ENCODE data around the gene INAFM2.

Gene INAFM2

GRCh38 chr15:40320931-40321371 is 2.5 kb upstream of the INAFM2 start (continued):
- TF ChIP-seq ZBTB7A (tag by site-specific recombination; IDR thresholded peaks at IDR 0.05; ENCODE audit: low read depth) = no peak
- TF ChIP-seq ZNF670 (tag by site-specific recombination; IDR thresholded peaks at IDR 0.05; ENCODE audit: low read depth) = no peak
- no peak for TF ChIP-seq HOXC10 (CRISPR knock-in tag; IDR thresholded peaks at IDR 0.05)
- TF ChIP-seq ZSCAN30 (tag by site-specific recombination; IDR thresholded peaks at IDR 0.05) = peak; percentile 47; the same call in 1 of the 2 replicates
- TF ChIP-seq ZNF514 (tag by site-specific recombination; IDR thresholded peaks at IDR 0.05) = no peak
- TF ChIP-seq ZNF518A (tag by site-specific recombination; conservative IDR thresholded peaks at IDR 0.05; ENCODE audit: low read depth) = no peak
- TF ChIP-seq ZNF677 (tag by site-specific recombination; IDR thresholded peaks at IDR 0.05) = no peak
- TF ChIP-seq ZBTB17 (tag by site-specific recombination; IDR thresholded peaks at IDR 0.05) = peak; percentile 68
- no peak for TF ChIP-seq ZNF223 (tag by site-specific recombination; IDR thresholded peaks at IDR 0.05)
- TF ChIP-seq IKZF3 (tag by site-specific recombination; IDR thresholded peaks at IDR 0.05) = 0 out of 2 replicates have a peak, but pooled peaks have one; percentile 44
- no peak for TF ChIP-seq MEIS1 (CRISPR knock-in tag; IDR thresholded peaks at IDR 0.05; ENCODE audit: borderline replicate concordance)
- no peak for TF ChIP-seq OSR2 (tag by site-specific recombination; IDR thresholded peaks at IDR 0.05)
- no peak for TF ChIP-seq ZNF501 (tag by site-specific recombination; IDR thresholded peaks at IDR 0.05)
- 0 out of 2 replicates have a peak, but pooled peaks have one; percentile 27 for TF ChIP-seq PRDM4 (tag by site-specific recombination; IDR thresholded peaks at IDR 0.05)
- TF ChIP-seq ZNF660 (tag by site-specific recombination; IDR thresholded peaks at IDR 0.05) = peak; percentile 51; the same call in 1 of the 2 replicates
- TF ChIP-seq KLF10 (tag by site-specific recombination; IDR thresholded peaks at IDR 0.05) = no peak
- TF ChIP-seq FEZF1 (tag by site-specific recombination; IDR thresholded peaks at IDR 0.05) = peak; percentile 79
- peak; percentile 65 for TF ChIP-seq SCRT1 (tag by site-specific recombination; IDR thresholded peaks at IDR 0.05; ENCODE audit: borderline replicate concordance)
- no peak for TF ChIP-seq ZNF76 (tag by site-specific recombination; IDR thresholded peaks at IDR 0.05; ENCODE audit: borderline replicate concordance, low read depth)
- TF ChIP-seq SP7 (tag by site-specific recombination; IDR thresholded peaks at IDR 0.05) = peak; percentile 26
- TF ChIP-seq ZNF391 (tag by site-specific recombination; IDR thresholded peaks at IDR 0.05; ENCODE audit: borderline replicate concordance, low read depth) = no peak
- TF ChIP-seq GLI2 (tag by site-specific recombination; IDR thresholded peaks at IDR 0.05; ENCODE audit: borderline replicate concordance, low read depth) = no peak
- TF ChIP-seq ZBTB6 (tag by site-specific recombination; IDR thresholded peaks at IDR 0.05) = peak; percentile 62
- TF ChIP-seq ZBTB48 (tag by site-specific recombination; IDR thresholded peaks at IDR 0.05) = peak; percentile 71
- no peak for TF ChIP-seq ZNF777 (tag by site-specific recombination; IDR thresholded peaks at IDR 0.05; ENCODE audit: borderline replicate concordance)
- peak; percentile 78 for TF ChIP-seq PRDM6 (tag by site-specific recombination; IDR thresholded peaks at IDR 0.05)
- no peak for TF ChIP-seq ZFP3 (tag by site-specific recombination; IDR thresholded peaks at IDR 0.05; ENCODE audit: low read depth)
- no peak for TF ChIP-seq REPIN1 (tag by site-specific recombination; IDR thresholded peaks at IDR 0.05; ENCODE audit: low read depth)
- 0 out of 2 replicates have a peak, but pooled peaks have one; percentile 10 for TF ChIP-seq PRDM1 (tag by site-specific recombination; IDR thresholded peaks at IDR 0.05)
- no peak for TF ChIP-seq ZNF664 (tag by site-specific recombination; IDR thresholded peaks at IDR 0.05)
